Measurements from ENCODE around the gene PRPF6. TPM values are rescaled to one million over a fixed set of nuclear protein-coding genes. Genes with fewer than 3 reads are reported as not detected.
A peak's percentile ranks its signal among the peaks of the same experiment; 100 is the strongest.

Gene PRPF6
- total and polyA plus RNA-seq, 2 of the 13 experiments (the other 11 are each of a cell fraction or from before 2014, with no cell fraction given) = 63.7 to 101 TPM

DNA sequence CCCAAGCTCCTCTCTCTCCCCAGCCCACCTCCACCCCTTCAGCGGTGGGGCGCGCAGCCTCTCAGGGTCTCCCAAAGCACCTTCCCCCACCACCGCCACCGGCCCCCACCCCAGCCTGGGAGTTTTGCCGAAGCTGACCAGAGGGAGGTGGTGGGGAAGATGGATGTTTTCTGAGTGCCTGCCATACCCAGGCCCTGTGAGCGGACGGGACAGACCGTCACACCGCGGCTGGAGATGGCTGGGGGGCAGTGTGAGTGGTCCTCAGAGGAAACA is 60.8 kb downstream of the PRPF6 start:
- Histone ChIP-seq H3K36me3 (replicated peaks in 1 of 2; ENCODE audit: control insufficient read depth in 1 of 2, insufficient read depth in 2 of 2, low read length in 2 of 2) (no peaks in the 10 kb centered on the region), H3K4me3 (replicated peaks in 1 of 3; ENCODE audit: insufficient read depth in 1 of 3, low read depth in 2 of 3, low read length in 3 of 3) (peak overlapping the region; percentile 70 to 89 (median 89)), H2AFZ (ENCODE audit: low read length) (no peak overlapping the region), H3K4me2 (ENCODE audit: low read depth, low read length) (peak overlapping the region; percentile 94), H3K27me3 (ENCODE audit: control insufficient read depth in 1 of 2, insufficient read depth in 2 of 2, low read length in 2 of 2) (no peaks in the 10 kb centered on the region), H3K9me3 (ENCODE audit: low read length) (no peaks in the 10 kb centered on the region), H4K20me1 (ENCODE audit: insufficient read depth, low read length) (no peaks in the 10 kb centered on the region), H3K9ac (ENCODE audit: insufficient read depth, low read depth, low read length) (peak overlapping the region; percentile 86), H3K79me2 (ENCODE audit: insufficient read depth, low read length) (peaks cover 11% of the 10 kb centered on the region), H3K4me1 (ENCODE audit: insufficient read depth, low read length) (peaks cover 77% of the 10 kb centered on the region), H3K27ac (ENCODE audit: extremely low read length, insufficient read depth, low read length) (peak overlapping the region; percentile 45)
- ChIA-PET POLR2A (interaction anchor here (3.6 to 10.1 kb wide), 4 partner anchors 12 to 62 kb away, joined by 32 to 252 read pairs (median 40); partner anchors contain the start of genes PRPF6, SAMD10, SOX18 and TCEA2), CTCF (ENCODE audit: low intra/inter-chr PET ratio, low total read pairs) (no interaction called here)
- 2% methylated on average over 11 of the region's 11 CpGs for WGBS (ENCODE audit: low lambda C conversion rate)
- FAIRE-seq = peak; percentile 46
- ATAC-seq = peak; percentile 14
- intact Hi-C loops (cut with micrococcal nuclease; ENCODE audit: unreplicated experiment) = no loop called here
- BruUV-seq (replicated peaks) = no TSS peak
- in situ Hi-C loops (cut with HindIII; ENCODE audit: extremely low pct_ligation_motif_present, low pct_unique_long_range_greater_than_20kb) = no loop called here
- no peak for DNase-seq (ENCODE audit: low spot score)
- TF ChIP-seq ZNF30 (CRISPR knock-in tag; IDR thresholded peaks at IDR 0.05) = no peak
- TF ChIP-seq ZNF33B (CRISPR knock-in tag; IDR thresholded peaks at IDR 0.05) = no peak
- TF ChIP-seq, protein P1, sequence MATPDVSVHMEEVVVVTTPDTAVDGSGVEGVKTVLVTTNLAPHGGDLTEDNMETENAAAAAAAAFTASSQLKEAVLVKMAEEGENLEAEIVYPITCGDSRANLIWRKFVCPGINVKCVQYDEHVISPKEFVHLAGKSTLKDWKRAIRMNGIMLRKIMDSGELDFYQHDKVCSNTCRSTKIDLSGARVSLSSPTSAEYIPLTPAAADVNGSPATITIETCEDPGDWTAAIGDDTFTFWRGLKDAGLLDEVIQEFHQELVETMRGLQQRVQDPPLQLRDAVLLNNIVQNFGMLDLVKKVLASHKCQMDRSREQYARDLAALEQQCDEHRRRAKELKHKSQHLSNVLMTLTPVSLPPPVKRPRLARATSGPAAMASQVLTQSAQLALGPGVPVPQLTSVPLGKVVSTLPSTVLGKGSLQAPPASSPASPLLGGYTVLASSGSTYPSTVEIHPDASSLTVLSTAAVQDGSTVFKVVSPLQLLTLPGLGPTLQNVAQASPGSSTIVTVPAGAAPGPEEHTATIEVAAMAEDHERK (CRISPR knock-in tag; IDR thresholded peaks at IDR 0.05; ENCODE audit: low read depth) = no peak
- TF ChIP-seq, protein P2, sequence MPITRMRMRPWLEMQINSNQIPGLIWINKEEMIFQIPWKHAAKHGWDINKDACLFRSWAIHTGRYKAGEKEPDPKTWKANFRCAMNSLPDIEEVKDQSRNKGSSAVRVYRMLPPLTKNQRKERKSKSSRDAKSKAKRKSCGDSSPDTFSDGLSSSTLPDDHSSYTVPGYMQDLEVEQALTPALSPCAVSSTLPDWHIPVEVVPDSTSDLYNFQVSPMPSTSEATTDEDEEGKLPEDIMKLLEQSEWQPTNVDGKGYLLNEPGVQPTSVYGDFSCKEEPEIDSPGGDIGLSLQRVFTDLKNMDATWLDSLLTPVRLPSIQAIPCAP (CRISPR knock-in tag; IDR thresholded peaks at IDR 0.05; ENCODE audit: low read depth) = no peak
- TF ChIP-seq FOXA3 (CRISPR knock-in tag; IDR thresholded peaks at IDR 0.05) = no peak
- TF ChIP-seq MAF1 (CRISPR knock-in tag; IDR thresholded peaks at IDR 0.05; ENCODE audit: borderline replicate concordance) = no peak
- TF ChIP-seq RFXANK (CRISPR knock-in tag; IDR thresholded peaks at IDR 0.05) = no peak
- TF ChIP-seq, protein P3, sequence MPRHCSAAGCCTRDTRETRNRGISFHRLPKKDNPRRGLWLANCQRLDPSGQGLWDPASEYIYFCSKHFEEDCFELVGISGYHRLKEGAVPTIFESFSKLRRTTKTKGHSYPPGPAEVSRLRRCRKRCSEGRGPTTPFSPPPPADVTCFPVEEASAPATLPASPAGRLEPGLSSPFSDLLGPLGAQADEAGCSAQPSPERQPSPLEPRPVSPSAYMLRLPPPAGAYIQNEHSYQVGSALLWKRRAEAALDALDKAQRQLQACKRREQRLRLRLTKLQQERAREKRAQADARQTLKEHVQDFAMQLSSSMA (CRISPR knock-in tag; IDR thresholded peaks at IDR 0.05) = no peak
- TF ChIP-seq, protein P4, sequence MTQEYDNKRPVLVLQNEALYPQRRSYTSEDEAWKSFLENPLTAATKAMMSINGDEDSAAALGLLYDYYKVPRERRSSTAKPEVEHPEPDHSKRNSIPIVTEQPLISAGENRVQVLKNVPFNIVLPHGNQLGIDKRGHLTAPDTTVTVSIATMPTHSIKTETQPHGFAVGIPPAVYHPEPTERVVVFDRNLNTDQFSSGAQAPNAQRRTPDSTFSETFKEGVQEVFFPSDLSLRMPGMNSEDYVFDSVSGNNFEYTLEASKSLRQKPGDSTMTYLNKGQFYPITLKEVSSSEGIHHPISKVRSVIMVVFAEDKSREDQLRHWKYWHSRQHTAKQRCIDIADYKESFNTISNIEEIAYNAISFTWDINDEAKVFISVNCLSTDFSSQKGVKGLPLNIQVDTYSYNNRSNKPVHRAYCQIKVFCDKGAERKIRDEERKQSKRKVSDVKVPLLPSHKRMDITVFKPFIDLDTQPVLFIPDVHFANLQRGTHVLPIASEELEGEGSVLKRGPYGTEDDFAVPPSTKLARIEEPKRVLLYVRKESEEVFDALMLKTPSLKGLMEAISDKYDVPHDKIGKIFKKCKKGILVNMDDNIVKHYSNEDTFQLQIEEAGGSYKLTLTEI (CRISPR knock-in tag; conservative IDR thresholded peaks at IDR 0.05) = no peak
- TF ChIP-seq KLF6 (CRISPR knock-in tag; IDR thresholded peaks at IDR 0.05) = 0 out of 2 replicates have a peak, but pooled peaks have one; percentile 6
- TF ChIP-seq REPIN1 (CRISPR knock-in tag; IDR thresholded peaks at IDR 0.05; ENCODE audit: borderline replicate concordance, low read depth) = 0 out of 2 replicates have a peak, but pooled peaks have one; percentile 5
- no peak for TF ChIP-seq ZBTB7A (CRISPR knock-in tag; IDR thresholded peaks at IDR 0.05)
- no peak for TF ChIP-seq ZNF567 (CRISPR knock-in tag; IDR thresholded peaks at IDR 0.05; ENCODE audit: borderline replicate concordance)
- no peak for TF ChIP-seq NFE2L2 (IDR thresholded peaks at IDR 0.05; ENCODE audit: low read length)
- 0 out of 2 replicates have a peak, but pooled peaks have one; percentile 54 for TF ChIP-seq ZNF761 (CRISPR knock-in tag; conservative IDR thresholded peaks at IDR 0.05)
- no peak for TF ChIP-seq ZNF446 (CRISPR knock-in tag; IDR thresholded peaks at IDR 0.05)
- TF ChIP-seq, protein P5, sequence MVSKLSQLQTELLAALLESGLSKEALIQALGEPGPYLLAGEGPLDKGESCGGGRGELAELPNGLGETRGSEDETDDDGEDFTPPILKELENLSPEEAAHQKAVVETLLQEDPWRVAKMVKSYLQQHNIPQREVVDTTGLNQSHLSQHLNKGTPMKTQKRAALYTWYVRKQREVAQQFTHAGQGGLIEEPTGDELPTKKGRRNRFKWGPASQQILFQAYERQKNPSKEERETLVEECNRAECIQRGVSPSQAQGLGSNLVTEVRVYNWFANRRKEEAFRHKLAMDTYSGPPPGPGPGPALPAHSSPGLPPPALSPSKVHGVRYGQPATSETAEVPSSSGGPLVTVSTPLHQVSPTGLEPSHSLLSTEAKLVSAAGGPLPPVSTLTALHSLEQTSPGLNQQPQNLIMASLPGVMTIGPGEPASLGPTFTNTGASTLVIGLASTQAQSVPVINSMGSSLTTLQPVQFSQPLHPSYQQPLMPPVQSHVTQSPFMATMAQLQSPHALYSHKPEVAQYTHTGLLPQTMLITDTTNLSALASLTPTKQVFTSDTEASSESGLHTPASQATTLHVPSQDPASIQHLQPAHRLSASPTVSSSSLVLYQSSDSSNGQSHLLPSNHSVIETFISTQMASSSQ (IDR thresholded peaks at IDR 0.05; ENCODE audit: low read depth) = no peak
- TF ChIP-seq, protein P5 (CRISPR knock-in tag; IDR thresholded peaks at IDR 0.05; ENCODE audit: borderline replicate concordance) = no peak

All from HepG2 (cell line).